HL-60 (cell line): ENCODE results near the gene CFAP157.

ENCODE experiments used
- DNase-seq, 2 experiments: peaks; one replicate each; pipeline ENCODE4 v3.0.0-alpha.2; 2010 to 2020; ENCODE audit warnings: low read depth in 1 of 2, low spot score in 1 of 2
- H3K27ac ChIP-seq: fragments of 250-450 bp; sonication (Bioruptor Pico); replicated peaks from 2 replicates; pipeline ENCODE4 v1.5.1; 2020; ENCODE audit warnings: mild to moderate bottlenecking, moderate library complexity
- H3K27me3 ChIP-seq: fragments of 250-450 bp; sonication (Bioruptor Pico); 2 replicates; pipeline ENCODE4 v1.5.1; 2021; ENCODE audit warnings: mild to moderate bottlenecking, moderate library complexity; ENCODE audit not compliant: insufficient read depth, poor library complexity, severe bottlenecking
- H3K4me3 ChIP-seq: replicated peaks from 2 replicates; pipeline ENCODE4 v1.5.1; 2011; ENCODE audit warnings: mild to moderate bottlenecking, control low read depth, low read length; ENCODE audit not compliant: insufficient read depth
- GABPA ChIP-seq: IDR thresholded peaks from 2 replicates; pipeline ENCODE4 v1.6.1; 2012; ENCODE audit warnings: low read depth
- POLR2AphosphoS5 ChIP-seq: IDR thresholded peaks from 2 replicates; pipeline ENCODE4 v1.6.1; 2012; ENCODE audit warnings: low read depth
- REST ChIP-seq: IDR thresholded peaks from 2 replicates; pipeline ENCODE4 v1.6.1; 2012; ENCODE audit warnings: low read depth; ENCODE audit not compliant: insufficient replicate concordance
- SPI1 ChIP-seq: IDR thresholded peaks from 2 replicates; pipeline ENCODE4 v1.6.1; 2012; ENCODE audit warnings: low read depth, mild to moderate bottlenecking, borderline replicate concordance
- TF ChIP-seq, protein P1 (sequence below): IDR thresholded peaks from one replicate; pipeline ENCODE4 v1.5.1; 2011; ENCODE audit warnings: low read length, control low read depth, inconsistent platforms; ENCODE audit not compliant: insufficient read depth

The CFAP157 gene

GRCh38 chr9:127758843-127759242 is 52.1 kb downstream of the CFAP157 start:
- no peak overlapping the region for H3K4me3 ChIP-seq
- no peak for DNase-seq
- TF ChIP-seq REST (no peak), SPI1 (no peak), GABPA (no peak), POLR2AphosphoS5 (no peak)
- TF ChIP-seq, protein P1, sequence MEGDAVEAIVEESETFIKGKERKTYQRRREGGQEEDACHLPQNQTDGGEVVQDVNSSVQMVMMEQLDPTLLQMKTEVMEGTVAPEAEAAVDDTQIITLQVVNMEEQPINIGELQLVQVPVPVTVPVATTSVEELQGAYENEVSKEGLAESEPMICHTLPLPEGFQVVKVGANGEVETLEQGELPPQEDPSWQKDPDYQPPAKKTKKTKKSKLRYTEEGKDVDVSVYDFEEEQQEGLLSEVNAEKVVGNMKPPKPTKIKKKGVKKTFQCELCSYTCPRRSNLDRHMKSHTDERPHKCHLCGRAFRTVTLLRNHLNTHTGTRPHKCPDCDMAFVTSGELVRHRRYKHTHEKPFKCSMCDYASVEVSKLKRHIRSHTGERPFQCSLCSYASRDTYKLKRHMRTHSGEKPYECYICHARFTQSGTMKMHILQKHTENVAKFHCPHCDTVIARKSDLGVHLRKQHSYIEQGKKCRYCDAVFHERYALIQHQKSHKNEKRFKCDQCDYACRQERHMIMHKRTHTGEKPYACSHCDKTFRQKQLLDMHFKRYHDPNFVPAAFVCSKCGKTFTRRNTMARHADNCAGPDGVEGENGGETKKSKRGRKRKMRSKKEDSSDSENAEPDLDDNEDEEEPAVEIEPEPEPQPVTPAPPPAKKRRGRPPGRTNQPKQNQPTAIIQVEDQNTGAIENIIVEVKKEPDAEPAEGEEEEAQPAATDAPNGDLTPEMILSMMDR = no peak
- H3K27ac ChIP-seq = no peak overlapping the region
- H3K27me3 ChIP-seq = no peaks in the 10 kb centered on the region

GRCh38 chr9:127761061-127761460 is 54.3 kb downstream of the CFAP157 start:
- H3K27me3 ChIP-seq = no peaks in the 10 kb centered on the region
- TF ChIP-seq POLR2AphosphoS5 = no peak
- no peak for TF ChIP-seq GABPA
- TF ChIP-seq, protein P1 = no peak
- no peak for TF ChIP-seq SPI1
- no peak for TF ChIP-seq REST
- no peak for DNase-seq
- no peak overlapping the region for H3K27ac ChIP-seq
- H3K4me3 ChIP-seq = no peak overlapping the region

DNA sequence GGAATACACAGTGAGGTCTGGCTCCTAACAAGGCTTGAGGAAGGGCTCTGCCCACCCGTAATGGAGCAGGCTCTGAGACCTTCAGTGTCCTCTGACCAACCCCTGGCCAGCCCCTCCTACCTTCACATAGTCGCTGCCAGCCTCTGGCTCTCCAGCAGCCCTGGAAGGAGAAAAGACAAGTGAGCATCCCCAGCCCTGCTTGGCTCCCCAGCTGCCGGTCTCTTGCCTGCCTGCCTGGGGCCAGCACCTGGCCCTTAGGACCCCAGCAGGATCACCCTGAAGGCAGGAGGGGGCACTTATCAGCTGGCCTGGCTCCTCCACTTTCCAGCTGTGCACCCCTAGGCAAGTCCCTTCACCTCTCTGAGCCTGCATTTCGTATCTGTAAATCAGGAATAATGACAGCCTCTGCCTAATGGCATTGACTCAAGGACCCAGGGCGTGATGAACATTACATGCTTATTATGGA is 54.7 kb downstream of the CFAP157 start:
- no peak overlapping the region for H3K4me3 ChIP-seq
- no peak overlapping the region for H3K27ac ChIP-seq
- H3K27me3 ChIP-seq = no peaks in the 10 kb centered on the region

More for the DNA sequence above, 54.7 kb downstream of the CFAP157 start:
- TF ChIP-seq, protein P1 = no peak
- TF ChIP-seq SPI1 (no peak), POLR2AphosphoS5 (no peak), GABPA (no peak), REST (no peak)
- DNase-seq = no peak
